Endothelial cell of umbilical vein (primary cell): ENCODE data around the gene TMUB2. TPM values are rescaled to one million over a fixed set of nuclear protein-coding genes. Genes with fewer than 3 reads are reported as not detected.

Source experiments
- BruUV-seq: library from RNA; stranded (reverse); fragments of 400-500 nt; replicated peaks from 2 replicates; lab custom pipeline; 2021; lab: Mats Ljungman, UMichigan
- CTCF ChIA-PET: fragments of 300-600, 350-600 bp; sonication (Branson Sonifier 250); formaldehyde crosslinking; loops from one replicate; lab custom pipeline; 2021; ENCODE audit warnings: antibody characterized with exemption, inconsistent platforms; lab: Charles Lee
- POLR2A ChIA-PET: fragments of 300-600, 350-600 bp; sonication (Branson Sonifier 250); formaldehyde crosslinking; loops from one replicate; lab custom pipeline; 2021; ENCODE audit warnings: antibody characterized with exemption, inconsistent platforms; lab: Charles Lee
- DNase-seq: peaks from one replicate; pipeline ENCODE4 v3.0.0-alpha.2; 2011; ENCODE audit warnings: low read depth, low spot score
- FAIRE-seq: peaks from 2 replicates; lab custom pipeline; 2011; peaks lifted over from hg19 to GRCh38; lab: Jason Lieb, UNC
- H2AFZ ChIP-seq: 2 replicates; pipeline ENCODE4 v1.6.0; 2012; ENCODE audit warnings: low read depth, low read length, control low read depth, inconsistent platforms
- H3K27ac ChIP-seq: 2 replicates; pipeline ENCODE4 v1.5.1; 2011; ENCODE audit warnings: low read depth, mild to moderate bottlenecking, control low read depth, low read length, moderate library complexity; ENCODE audit not compliant: insufficient read depth
- H3K27me3 ChIP-seq, 2 experiments: 2 replicates each; pipeline versions ENCODE4 v1.6.0 to v1.6.1; 2011; ENCODE audit warnings: low read length in 2 of 2, mixed read lengths in 1 of 2; ENCODE audit not compliant: control insufficient read depth in 2 of 2, insufficient read depth in 2 of 2
- H3K36me3 ChIP-seq, 2 experiments: 2 replicates in 1 of 2; 3 replicates in 1 of 2; pipeline ENCODE4 v1.5.1; 2011; ENCODE audit warnings: low read length in 2 of 2, mild to moderate bottlenecking in 1 of 2, moderate library complexity in 1 of 2; ENCODE audit not compliant: control insufficient read depth in 2 of 2, insufficient read depth in 2 of 2; ENCODE audit errors: extremely low read depth in 1 of 2
- H3K4me1 ChIP-seq: 3 replicates; pipeline ENCODE4 v1.5.1; 2011; ENCODE audit warnings: mild to moderate bottlenecking, low read length; ENCODE audit not compliant: control insufficient read depth, insufficient read depth; ENCODE audit errors: extremely low read depth
- H3K4me2 ChIP-seq: 2 replicates; pipeline ENCODE4 v1.6.1; 2011; ENCODE audit warnings: low read length, control low read depth, mixed read lengths; ENCODE audit not compliant: insufficient read depth
- H3K4me3 ChIP-seq, 3 experiments: fragments of 200-600 bp in 1 of 3; sonication (generic), shearing (Covaris generic) in 1 of 3; replicated peaks in 1 of 3; 2 replicates each; pipeline ENCODE4 v1.5.1; 2011 to 2016; ENCODE audit warnings: control low read depth in 3 of 3, low read length in 3 of 3, mild to moderate bottlenecking in 2 of 3, inconsistent platforms in 1 of 3, low read depth in 1 of 3, moderate library complexity in 1 of 3; ENCODE audit not compliant: insufficient read depth in 1 of 3
- H3K79me2 ChIP-seq: 2 replicates; pipeline ENCODE4 v1.6.0; 2012; ENCODE audit warnings: low read length, inconsistent platforms; ENCODE audit not compliant: control insufficient read depth, insufficient read depth
- H3K9ac ChIP-seq: replicated peaks from 2 replicates; pipeline ENCODE3; 2011; ENCODE audit warnings: low read length, control low read depth; ENCODE audit not compliant: insufficient read depth; ENCODE audit errors: extremely low read depth
- H3K9me1 ChIP-seq: replicated peaks from 3 replicates; pipeline ENCODE4 v1.6.0; 2011; ENCODE audit warnings: mild to moderate bottlenecking, low read length; ENCODE audit not compliant: control insufficient read depth, insufficient read depth; ENCODE audit errors: extremely low read depth
- H3K9me3 ChIP-seq: replicated peaks from 2 replicates; pipeline ENCODE4 v1.5.1; 2012; ENCODE audit warnings: low read length, inconsistent platforms; ENCODE audit not compliant: control insufficient read depth, insufficient read depth
- H4K20me1 ChIP-seq: replicated peaks from 2 replicates; pipeline ENCODE3; 2011; ENCODE audit warnings: mild to moderate bottlenecking, low read length; ENCODE audit not compliant: control insufficient read depth, insufficient read depth; ENCODE audit errors: extremely low read depth
- FOS ChIP-seq: IDR thresholded peaks from 2 replicates; pipeline ENCODE4 v1.6.1; 2011; ENCODE audit warnings: mild to moderate bottlenecking, low read length, moderate library complexity, borderline replicate concordance; ENCODE audit not compliant: insufficient read depth
- MYC ChIP-seq: IDR thresholded peaks from one replicate; pipeline ENCODE4 v1.6.1; 2011; ENCODE audit warnings: mild to moderate bottlenecking, low read depth, low read length
- dilution Hi-C: fragments of 300-500 bp; cut with MboI; formaldehyde crosslinking; loops from one replicate; pipeline ENCODE4 v1.15.0; 2019; ENCODE audit warnings: low sequenced_read_pairs; ENCODE audit not compliant: extremely low pct_ligation_motif_present
- intact Hi-C: fragments of 100-400 bp; cut with micrococcal nuclease; formaldehyde crosslinking; loops from one replicate; pipeline ENCODE4 v1.10.0; 2022
- microRNA-seq: library from miRNA; unstranded; fragments of <30 nt; microRNA quantifications from one replicate; pipeline ENCODE4 v1.2.0, GENCODE V29; 2021; ENCODE audit warnings: borderline number of aligned reads, borderline replicate concordance
- polyA plus RNA-seq, 4 experiments: library from polyadenylated mRNA; depleted of rRNA in 3 of 4; stranded (reverse) in 3 of 4; unstranded in 1 of 4; fragments of >200 nt; gene quantifications; 2 replicates each; pipeline versions ENCODE4 v1.2.1 to v1.2.3, GENCODE V29; 2011 to 2012; ENCODE audit warnings: missing spikeins in 1 of 4
- small RNA-seq: library from RNA; depleted of rRNA; stranded (forward); fragments of <200 nt; gene quantifications from one replicate; pipeline ENCODE3, GENCODE V24; 2012; ENCODE audit warnings: low replicate concordance, low read depth; ENCODE audit not compliant: insufficient read depth, insufficient read length
- total RNA-seq: library from RNA; stranded (reverse); gene quantifications from 2 replicates; pipeline ENCODE4 v1.2.3, GENCODE V29; 2021

TMUB2 gene
- total and polyA plus RNA-seq, 2 donors (not counting 3 experiments of a cell fraction or from before 2014, with no cell fraction given), result 43.6 to 72.5 TPM

DNA sequence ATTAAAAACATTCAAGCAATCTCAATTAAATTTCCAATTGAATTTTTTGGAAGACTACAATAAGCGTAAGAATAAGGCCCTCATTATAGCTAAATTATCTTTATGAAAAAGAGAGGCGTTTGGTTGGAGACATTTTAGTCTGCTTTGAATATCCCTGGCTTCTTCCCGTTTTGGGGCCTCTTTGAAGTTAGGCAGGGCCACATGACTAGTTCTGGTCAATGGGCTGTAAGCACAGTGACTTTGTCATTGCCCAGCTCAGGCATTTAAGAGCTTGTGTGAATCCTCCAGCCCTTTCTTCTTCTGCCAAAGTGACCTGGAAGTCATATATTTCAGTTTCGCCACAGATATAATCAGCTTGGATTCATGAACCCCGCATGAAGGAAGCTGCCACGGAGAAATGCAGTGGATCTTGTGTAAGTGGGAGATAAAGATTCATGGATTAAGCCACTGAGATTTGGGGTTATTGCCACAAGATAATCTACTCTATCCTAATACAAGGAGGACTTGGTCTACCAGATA lies 54.4 kb downstream of the TMUB2 start:
- Histone ChIP-seq H3K36me3 (no peaks in the 10 kb centered on the region), H3K9me1 (no peaks in the 10 kb centered on the region), H3K79me2 (no peaks in the 10 kb centered on the region), H3K27me3 (peaks cover 0 to 2% of the 10 kb centered on the region in 2 experiments), H3K4me1 (peaks cover 3% of the 10 kb centered on the region), H3K9me3 (no peaks in the 10 kb centered on the region), H3K4me3 (no peak overlapping the region), H3K27ac (no peak overlapping the region), H3K9ac (no peak overlapping the region), H2AFZ (no peak overlapping the region), H4K20me1 (no peaks in the 10 kb centered on the region), H3K4me2 (no peak overlapping the region)
- ChIA-PET POLR2A (interaction anchor here (0.7 kb wide), 1 partner anchor 235 kb away, joined by 16 read pairs; no protein-coding TSS in a partner anchor), CTCF (interaction anchor here (0.6 kb wide), 1 partner anchor 60 kb away, joined by 3 read pairs; no protein-coding TSS in a partner anchor)
- intact Hi-C loops, result no loop called here
- no peak for TF ChIP-seq MYC
- no peak for TF ChIP-seq FOS
- no TSS peak for BruUV-seq
- DNase-seq, result no peak
- dilution Hi-C loops, result no loop called here
- FAIRE-seq, result no peak

Small RNA genes within 50 kb of the gene (microRNA-seq; reads per million reads assigned to microRNA genes)
- not detected for gene MIR6782

Small RNA genes within 50 kb of the gene (small RNA-seq; reads per million reads assigned to genes)
- not detected for gene MIR6782

Other genes starting within 250 kb of the TMUB2 start
- not detected in 2 replicates for gene PPY, start 244.5 kb upstream of the TMUB2 start, total RNA-seq
- not detected in 2 replicates for gene PPY, start 244.5 kb upstream of the TMUB2 start, polyA plus RNA-seq
- not detected in 2 replicates for gene PYY, start 233.0 kb upstream of the TMUB2 start, total RNA-seq
- 0.14 TPM in 1 of 2 replicates, not detected in the other for gene PYY, start 233.0 kb upstream of the TMUB2 start, polyA plus RNA-seq
- gene NAGS, start 182.3 kb upstream of the TMUB2 start, total RNA-seq, result 5.8 and 6.1 TPM in 2 replicates
- gene NAGS, start 182.3 kb upstream of the TMUB2 start, polyA plus RNA-seq, result 3.3 and 3.7 TPM in 2 replicates
- gene TMEM101, start 172.0 kb upstream of the TMUB2 start, total RNA-seq, result 29.4 and 30.4 TPM in 2 replicates
- 60.2 and 61.6 TPM in 2 replicates for gene TMEM101, start 172.0 kb upstream of the TMUB2 start, polyA plus RNA-seq
- 68.9 and 73.5 TPM in 2 replicates for gene LSM12, start 120.3 kb upstream of the TMUB2 start, total RNA-seq
- 34.3 and 36.5 TPM in 2 replicates for gene LSM12, start 120.3 kb upstream of the TMUB2 start, polyA plus RNA-seq
- 74.1 and 78.4 TPM in 2 replicates for gene G6PC3, start 116.2 kb upstream of the TMUB2 start, total RNA-seq
- 194 and 277 TPM in 2 replicates for gene G6PC3, start 116.2 kb upstream of the TMUB2 start, polyA plus RNA-seq
- gene HDAC5, start 63.3 kb upstream of the TMUB2 start, total RNA-seq, result 40.2 and 40.4 TPM in 2 replicates
- 35.4 and 40.0 TPM in 2 replicates for gene HDAC5, start 63.3 kb upstream of the TMUB2 start, polyA plus RNA-seq
- 9.0 and 10.1 TPM in 2 replicates for gene HROB, start 45.0 kb upstream of the TMUB2 start, total RNA-seq
- 6.9 and 7.0 TPM in 2 replicates for gene HROB, start 45.0 kb upstream of the TMUB2 start, polyA plus RNA-seq
- gene ASB16, start 16.3 kb upstream of the TMUB2 start, total RNA-seq, result not detected in 2 replicates
- gene ASB16, start 16.3 kb upstream of the TMUB2 start, polyA plus RNA-seq, result not detected in 2 replicates
- 82.5 and 102 TPM in 2 replicates for gene ATXN7L3, start 12.9 kb downstream of the TMUB2 start, total RNA-seq
- gene ATXN7L3, start 12.9 kb downstream of the TMUB2 start, polyA plus RNA-seq, result 50.7 and 61.3 TPM in 2 replicates
- gene UBTF, start 32.7 kb downstream of the TMUB2 start, total RNA-seq, result 74.3 and 84.7 TPM in 2 replicates
- 10.8 and 14.7 TPM in 2 replicates for gene UBTF, start 32.7 kb downstream of the TMUB2 start, polyA plus RNA-seq
- gene SLC4A1, start 81.2 kb downstream of the TMUB2 start, total RNA-seq, result not detected in 2 replicates
- gene SLC4A1, start 81.2 kb downstream of the TMUB2 start, polyA plus RNA-seq, result not detected in 2 replicates
- gene RUNDC3A, start 121.6 kb downstream of the TMUB2 start, total RNA-seq, result not detected in 2 replicates
- gene RUNDC3A, start 121.6 kb downstream of the TMUB2 start, polyA plus RNA-seq, result 0.12 and 0.13 TPM in 2 replicates
- gene SLC25A39, start 137.9 kb downstream of the TMUB2 start, total RNA-seq, result 88.5 and 97.9 TPM in 2 replicates
- gene SLC25A39, start 137.9 kb downstream of the TMUB2 start, polyA plus RNA-seq, result 151 and 159 TPM in 2 replicates
- 343 and 346 TPM in 2 replicates for gene GRN, start 158.3 kb downstream of the TMUB2 start, total RNA-seq
- gene GRN, start 158.3 kb downstream of the TMUB2 start, polyA plus RNA-seq, result 1,034 and 1,362 TPM in 2 replicates
- gene FAM171A2, start 176.9 kb downstream of the TMUB2 start, total RNA-seq, result 12.0 and 13.4 TPM in 2 replicates
- 11.3 and 13.0 TPM in 2 replicates for gene FAM171A2, start 176.9 kb downstream of the TMUB2 start, polyA plus RNA-seq
- gene ITGA2B, start 202.7 kb downstream of the TMUB2 start, total RNA-seq, result 0.48 and 0.82 TPM in 2 replicates
- gene ITGA2B, start 202.7 kb downstream of the TMUB2 start, polyA plus RNA-seq, result 0.26 and 0.29 TPM in 2 replicates